HG03280 (cell line): Measurements from ENCODE around the gene DPEP3.
"Not testable (repeated sequence)": the region's sequence is repeated elsewhere in the genome, so short reads cannot be mapped to it uniquely, and the experiment has no call there.

Experiments used
- ATAC-seq: cut with Tn5 transposase; IDR thresholded peaks from one replicate; pipeline ENCODE4 v1.9.1; 2021; ENCODE audit warnings: mild to moderate bottlenecking, moderate library complexity; ENCODE audit not compliant: unreplicated experiment

The DPEP3 gene

DNA sequence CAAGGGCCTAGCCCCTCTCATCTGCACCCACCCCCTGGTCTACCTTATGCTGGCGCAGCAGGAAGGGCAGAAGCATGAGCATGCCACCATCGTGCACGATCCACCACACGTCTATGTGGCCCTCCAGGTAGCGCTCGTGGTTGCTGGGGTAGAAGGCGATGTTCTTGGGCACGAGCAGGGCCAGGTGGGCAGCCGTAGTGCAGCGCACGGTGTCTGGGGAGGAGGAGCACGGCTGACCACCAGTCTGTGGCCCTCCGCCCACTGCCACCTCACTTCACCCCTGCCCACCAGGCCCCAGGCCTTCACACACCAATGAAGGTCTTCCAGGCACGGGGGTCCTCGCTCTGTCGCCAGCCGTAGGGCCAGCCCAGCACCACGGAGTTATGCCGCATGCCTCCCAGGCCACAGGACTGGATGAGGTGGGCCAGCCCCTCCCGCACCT is 34.1 kb downstream of the DPEP3 start:
- ATAC-seq: no peak

DNA sequence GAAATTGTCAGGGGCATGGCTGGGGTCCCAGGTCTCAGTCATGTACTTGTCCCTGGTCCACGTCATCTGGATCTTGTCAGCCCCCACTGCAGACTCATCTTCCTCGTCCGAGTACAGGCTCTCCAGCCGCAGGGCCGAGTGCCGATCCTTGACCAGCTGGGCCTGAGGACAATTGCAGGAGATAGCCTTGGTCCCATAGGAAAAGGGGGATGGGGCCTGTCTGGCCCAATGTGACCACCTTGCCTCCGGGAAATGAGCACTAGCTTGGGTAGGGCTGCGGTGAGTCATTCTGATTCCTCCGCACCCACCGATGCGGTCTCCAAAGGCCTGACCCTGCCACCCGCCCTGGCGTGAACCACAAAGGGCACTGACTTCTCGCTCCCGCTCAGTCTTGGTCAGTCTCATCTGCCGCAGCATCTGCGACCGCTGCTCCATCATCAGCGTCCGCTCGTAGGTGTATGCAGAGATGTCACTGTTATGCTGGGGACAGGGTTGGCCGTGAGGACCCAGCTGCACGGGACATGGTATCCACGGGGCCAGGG is 34.8 kb downstream of the DPEP3 start:
- no peak for ATAC-seq

GRCh38 chr16:67944690-67945391 is 35.5 kb downstream of the DPEP3 start:
- no peak for ATAC-seq

DNA sequence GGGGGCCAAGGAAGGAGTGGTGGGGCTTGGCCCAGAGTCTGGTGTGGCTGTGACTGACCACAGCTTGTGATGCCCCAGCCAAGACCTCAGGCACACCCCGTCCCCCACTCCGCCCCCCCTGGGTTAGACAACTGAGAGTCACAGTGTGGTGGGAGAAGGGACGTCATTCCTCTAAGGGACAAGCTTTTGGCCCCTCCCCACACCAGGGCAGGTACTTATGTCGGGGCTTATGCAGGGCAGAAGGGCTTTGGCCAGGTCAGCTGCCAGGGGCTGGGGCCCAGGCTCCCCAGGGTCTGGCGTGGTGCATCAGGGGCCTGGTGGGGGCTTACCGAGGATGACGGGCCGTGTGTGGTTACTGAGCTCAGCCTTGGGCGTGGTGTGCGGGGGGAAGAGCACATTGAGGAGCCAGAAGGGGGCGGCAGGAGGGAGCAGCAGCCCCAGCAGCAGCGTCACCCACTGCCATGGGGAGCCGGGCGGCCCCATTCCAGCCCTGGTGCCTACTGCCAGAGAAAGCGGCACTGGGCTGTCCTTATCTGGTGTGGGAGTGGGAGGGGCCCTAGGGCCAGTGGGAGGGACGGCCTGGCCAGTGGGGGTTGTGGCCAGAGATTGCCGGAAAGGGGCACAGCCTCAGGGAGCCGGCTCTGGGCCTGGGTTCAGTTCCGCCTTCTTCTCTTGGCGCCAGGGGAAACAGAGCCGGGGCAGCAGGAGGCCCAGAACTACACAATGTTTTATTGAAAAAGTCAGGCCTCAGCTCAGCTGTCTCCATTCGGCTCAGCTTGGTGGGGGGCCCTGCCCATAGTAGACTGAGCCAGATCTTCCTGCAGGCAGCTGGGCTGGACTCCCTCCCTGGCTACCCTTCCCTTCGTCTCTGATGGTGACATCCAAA is 36.4 kb downstream of the DPEP3 start, which contains the start of gene LCAT:
Gene LCAT, minus strand, starts transcription at position 502 of the 886 bp plus-strand sequence. Its CDS starts 19 bp downstream, at position 483.
- ATAC-seq: no peak

DNA sequence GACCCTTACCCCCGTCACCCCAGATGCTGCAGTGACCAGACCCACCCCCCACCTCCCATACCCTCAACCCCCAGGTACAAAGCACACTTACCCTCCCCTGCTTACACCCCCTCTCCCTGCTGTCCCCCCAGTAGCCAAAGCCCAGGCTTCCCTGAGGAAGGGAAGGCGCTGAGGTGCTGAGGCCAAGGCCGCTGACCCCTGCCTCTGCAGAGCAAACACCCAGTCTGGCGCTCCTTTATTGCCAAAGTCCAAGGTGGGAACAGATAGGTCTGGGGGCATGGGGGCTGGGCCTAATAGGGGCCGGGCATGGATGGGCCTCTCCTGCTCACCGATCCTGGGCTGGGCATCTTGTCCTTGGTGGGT is 37.1 kb downstream of the DPEP3 start:
- no peak for ATAC-seq

DNA sequence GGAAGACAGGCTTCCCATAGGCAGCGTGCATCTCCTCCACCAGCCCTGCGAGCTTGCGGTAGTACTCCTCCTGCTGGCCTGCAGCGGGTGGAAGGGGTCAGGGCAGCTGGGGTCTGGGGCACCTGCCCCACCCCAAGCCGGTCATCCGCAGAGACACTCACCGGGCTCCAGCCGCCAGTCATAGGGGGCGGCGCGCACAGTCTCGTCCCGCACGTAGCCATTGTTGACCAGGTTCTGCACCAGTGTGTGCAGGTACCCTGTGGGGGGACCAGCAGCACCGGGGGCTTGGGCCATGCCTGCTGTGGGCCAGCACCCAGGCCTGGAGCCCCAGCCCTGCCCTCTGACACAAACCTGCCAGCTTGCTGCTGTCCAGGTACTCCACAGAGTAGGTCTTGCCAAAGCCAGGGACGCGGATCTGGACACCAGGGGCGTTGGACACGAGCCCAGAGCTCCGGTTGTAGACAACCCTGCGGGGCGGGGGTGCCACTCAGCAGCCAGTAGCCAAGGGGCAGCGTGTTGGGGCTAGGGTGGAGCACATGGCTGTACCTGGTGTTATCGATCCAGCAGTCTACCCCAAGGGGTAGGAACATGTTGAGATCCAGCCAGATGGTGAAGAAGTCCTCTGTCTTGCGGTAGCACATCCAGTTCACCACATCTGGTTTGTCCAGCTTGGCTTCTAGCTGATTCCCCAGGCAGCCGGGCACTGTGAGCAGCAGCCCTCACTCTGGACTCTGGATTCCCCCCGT is 37.6 kb downstream of the DPEP3 start:
- no peak for ATAC-seq

- ATAC-seq: no peak
These were observed 38.1 kb downstream of the DPEP3 start for GRCh38 chr16:67942200-67942509.

GRCh38 chr16:67941469-67942199 is 38.7 kb downstream of the DPEP3 start:
- no peak for ATAC-seq

DNA sequence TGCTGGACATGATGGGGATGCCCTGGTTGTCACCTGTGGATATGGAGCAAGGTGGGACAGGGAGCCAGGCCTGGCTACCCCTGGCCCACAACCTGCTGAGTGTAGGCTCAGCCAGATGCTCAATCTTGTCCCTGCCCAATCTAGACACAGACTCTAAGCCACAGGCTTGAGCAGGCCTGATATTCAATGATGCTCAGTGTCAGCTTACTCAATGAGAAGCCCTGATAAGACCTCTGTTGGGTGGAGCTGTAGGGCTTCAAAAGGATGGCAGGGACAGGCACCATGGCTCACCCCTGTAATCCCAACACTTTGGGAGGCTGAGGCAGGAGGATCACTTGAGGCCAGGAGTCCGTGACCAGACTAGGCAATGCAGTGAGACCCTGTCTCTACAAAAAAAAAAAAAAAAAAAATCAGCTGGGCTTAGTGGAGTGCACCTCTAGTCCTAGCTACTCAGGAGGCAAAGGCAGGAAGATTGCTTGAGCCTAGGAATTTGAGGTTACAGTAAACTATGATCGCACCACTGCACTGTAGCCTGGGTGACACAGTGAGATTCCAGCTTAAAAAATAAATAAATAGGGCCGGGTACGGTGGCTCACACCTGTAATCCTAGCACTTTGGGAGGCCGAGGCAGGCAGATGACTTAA is 39.7 kb downstream of the DPEP3 start:
- ATAC-seq: no peak

DNA sequence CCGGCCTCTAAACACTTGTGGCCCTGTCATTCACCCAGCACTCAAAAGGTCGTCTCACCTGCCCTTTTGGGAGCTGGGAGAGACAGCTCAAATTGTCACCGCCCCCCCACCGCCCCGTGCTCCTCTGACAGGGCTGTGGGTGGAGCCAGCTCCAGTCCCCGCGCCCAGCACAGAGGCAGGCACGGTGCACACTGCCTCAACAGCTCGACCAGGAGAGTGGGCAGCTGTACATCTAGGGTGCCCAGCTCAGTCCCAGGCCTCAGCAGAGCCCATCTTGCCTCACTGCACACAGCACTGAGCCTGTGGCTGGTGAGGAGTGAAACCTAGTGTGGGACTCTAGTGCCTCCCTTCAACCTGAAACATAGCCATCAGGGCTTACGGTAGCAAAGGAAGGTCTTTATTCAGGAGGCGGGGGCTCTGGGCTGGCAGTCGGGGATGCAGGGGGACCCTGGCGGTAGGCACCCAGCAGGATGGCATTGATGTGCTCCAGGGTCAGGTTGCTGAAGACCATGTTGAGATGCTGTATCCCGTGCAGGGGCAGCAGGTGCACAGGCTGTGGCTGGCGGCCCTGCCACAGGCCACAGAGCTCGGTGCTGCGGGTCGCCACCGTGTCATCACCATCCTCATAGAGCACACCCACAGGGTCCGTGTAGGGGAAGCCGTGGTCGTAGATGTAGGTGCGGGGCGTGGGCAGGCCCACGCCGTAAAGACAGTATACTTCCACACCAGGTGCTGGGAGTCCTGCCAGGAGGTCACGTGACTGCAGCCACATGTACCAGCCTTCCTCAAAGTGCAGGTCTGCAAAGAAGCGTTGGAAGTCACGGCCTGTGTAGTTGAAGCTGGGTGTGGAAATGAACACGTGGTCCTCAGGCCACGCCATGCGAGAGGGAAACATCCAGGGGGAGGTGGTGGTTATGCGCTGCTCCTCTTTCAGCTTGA is 40.5 kb downstream of the DPEP3 start:
- no peak for ATAC-seq

DNA sequence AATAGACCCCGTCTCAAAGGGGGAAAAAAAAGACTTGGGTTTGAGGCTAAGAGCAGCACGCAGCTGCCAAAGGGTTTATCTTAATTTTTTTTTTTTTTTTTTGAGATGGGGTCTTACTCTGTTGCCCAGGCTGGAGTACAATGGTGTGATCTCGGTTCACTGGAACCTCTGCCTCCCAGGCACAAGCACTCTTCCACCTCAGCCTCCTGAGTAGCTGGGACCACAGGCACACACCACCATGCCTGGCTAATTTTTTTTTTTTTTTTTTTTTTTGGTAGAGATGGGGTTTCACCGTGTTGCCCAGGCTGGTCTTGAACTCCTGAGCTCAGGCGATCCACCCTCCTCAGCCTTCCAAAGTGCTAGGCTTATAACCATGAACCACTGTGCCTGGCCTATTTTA is 42.6 kb downstream of the DPEP3 start:
- not testable (repeated sequence) for ATAC-seq

- peak; percentile 44 for ATAC-seq
These were observed 43.3 kb downstream of the DPEP3 start for GRCh38 chr16:67936880-67937605.

- no peak for ATAC-seq
These were observed 44.0 kb downstream of the DPEP3 start, which contains the start of gene PSMB10 for GRCh38 chr16:67936124-67936879. Gene PSMB10 (minus strand): TSS chr16:67936850. CDS start chr16:67936749, 101 bp downstream.

DNA sequence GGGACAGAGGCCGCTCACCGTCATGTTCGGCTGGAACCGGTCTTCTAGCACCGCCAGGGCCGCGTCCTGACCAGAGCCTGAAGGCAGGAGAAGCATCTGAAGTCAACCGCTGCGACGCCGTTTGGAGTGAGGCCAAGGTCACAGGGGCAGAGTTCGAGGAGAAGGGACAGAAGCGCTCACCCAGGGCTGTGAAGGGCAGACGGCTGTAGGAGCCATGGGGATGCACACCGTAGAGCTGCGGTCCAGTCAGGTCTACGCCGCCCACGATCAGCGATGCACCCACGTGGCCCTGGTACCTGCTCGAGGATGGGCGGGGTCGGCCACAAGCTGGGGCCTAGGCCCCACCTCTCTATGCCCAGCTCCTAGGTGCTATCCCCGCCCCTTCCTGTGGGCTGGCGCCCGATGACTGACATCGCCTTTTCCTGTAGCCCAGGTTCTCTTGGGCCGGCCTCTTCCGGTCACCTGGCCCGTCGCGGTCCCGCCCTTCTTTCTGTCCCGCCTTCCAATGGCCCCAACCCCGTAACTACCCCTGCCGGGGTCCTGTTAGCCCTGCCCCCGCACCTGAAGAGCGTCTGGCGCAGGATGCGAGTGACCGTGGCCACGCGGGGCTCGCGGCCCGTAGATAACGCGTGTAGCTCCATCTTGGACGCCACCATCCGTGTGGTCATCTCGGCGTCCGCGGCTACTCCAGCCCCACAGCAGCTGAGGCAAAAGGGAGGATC is 44.7 kb downstream of the DPEP3 start:
- ATAC-seq: peak; percentile 91

DNA sequence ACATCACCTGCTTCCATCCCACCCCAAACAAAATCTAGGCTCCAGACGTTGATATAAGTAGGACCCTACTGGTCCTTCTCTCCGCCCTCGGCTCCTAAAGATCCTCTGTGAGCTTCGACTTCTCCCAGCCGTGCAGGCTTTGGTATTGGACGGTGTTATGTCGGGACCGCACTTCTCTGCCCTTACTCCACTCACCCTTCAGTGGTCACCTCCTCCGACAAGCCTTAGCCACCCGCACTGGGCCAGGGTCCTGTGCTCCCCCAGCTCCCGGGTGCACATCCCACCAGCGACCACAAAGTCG is 45.2 kb downstream of the DPEP3 start:
- no peak for ATAC-seq

DNA sequence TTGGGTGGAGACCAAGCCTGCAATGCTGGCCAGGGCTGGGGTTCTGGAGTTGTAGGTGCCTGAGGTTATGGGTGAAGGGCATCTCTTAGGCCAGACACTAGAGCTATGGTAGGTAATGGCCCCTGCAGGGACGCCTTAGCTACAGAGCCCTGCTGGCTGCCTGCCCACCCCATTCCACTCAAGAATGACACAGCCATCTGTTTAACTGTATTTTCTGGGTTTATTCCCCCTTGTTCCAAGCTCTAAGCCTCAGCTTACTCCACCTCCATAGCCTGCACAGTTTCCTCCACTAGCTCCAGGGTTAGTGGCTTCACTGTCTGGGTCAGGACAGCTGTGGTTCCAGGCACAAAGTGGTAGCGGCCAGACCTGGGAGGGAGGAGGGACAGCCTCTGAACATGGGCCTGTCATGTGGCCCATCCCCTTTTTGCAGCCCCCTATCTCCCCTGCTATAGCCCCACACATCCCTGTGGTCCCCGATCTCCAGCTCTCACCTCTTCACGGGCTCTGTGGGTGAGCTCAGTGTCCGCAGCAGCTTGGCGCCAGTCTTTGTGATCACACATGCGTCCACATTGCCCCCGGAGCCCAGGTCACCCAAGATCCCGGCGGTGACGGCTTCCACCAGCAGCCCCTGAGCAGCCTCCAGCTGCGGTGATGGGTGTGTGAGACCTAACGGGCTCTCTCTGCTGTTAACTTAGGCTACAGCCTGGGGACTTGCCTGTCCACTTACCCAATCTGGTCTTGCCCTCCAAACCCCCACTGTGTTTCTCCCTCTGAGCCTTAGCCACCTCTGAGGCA is 45.8 kb downstream of the DPEP3 start:
- ATAC-seq: no peak
